NB4 (cell line): ENCODE data around the gene DHFR2.

Experiments used
- POLR2A ChIP-seq: IDR thresholded peaks from 2 replicates; pipeline ENCODE4 v1.6.1; 2011; ENCODE audit warnings: mild to moderate bottlenecking; ENCODE audit not compliant: insufficient read length; ENCODE audit errors: extremely low read depth
- TF ChIP-seq, protein P1 (sequence below): IDR thresholded peaks from one replicate; pipeline ENCODE4 v1.5.1; 2012; ENCODE audit warnings: low read depth, low read length
- TF ChIP-seq, protein P2 (sequence below): IDR thresholded peaks from 2 replicates; pipeline ENCODE4 v1.6.1; 2011; ENCODE audit warnings: low read depth, low read length

DNA sequence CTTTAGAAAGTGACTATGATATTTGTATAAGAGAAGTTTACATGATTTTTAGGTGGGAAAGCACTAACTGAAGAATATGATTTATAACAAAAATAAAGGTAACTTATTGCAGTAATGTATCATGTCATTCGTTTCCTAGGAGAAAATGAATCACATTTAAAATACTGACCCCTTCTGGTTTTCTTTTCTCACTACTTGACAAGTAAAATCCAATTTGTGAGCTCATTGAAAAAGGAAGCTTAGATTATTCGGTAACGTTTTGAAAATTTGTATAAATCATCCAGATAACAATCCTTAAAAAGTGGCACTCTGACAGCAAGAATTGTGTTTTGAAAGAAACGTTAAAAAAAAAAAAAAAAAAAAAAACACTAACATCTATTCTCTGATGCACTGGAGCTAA is 39.1 kb upstream of the DHFR2 start:
- TF ChIP-seq, protein P1, sequence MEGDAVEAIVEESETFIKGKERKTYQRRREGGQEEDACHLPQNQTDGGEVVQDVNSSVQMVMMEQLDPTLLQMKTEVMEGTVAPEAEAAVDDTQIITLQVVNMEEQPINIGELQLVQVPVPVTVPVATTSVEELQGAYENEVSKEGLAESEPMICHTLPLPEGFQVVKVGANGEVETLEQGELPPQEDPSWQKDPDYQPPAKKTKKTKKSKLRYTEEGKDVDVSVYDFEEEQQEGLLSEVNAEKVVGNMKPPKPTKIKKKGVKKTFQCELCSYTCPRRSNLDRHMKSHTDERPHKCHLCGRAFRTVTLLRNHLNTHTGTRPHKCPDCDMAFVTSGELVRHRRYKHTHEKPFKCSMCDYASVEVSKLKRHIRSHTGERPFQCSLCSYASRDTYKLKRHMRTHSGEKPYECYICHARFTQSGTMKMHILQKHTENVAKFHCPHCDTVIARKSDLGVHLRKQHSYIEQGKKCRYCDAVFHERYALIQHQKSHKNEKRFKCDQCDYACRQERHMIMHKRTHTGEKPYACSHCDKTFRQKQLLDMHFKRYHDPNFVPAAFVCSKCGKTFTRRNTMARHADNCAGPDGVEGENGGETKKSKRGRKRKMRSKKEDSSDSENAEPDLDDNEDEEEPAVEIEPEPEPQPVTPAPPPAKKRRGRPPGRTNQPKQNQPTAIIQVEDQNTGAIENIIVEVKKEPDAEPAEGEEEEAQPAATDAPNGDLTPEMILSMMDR: no peak
- TF ChIP-seq, protein P2, sequence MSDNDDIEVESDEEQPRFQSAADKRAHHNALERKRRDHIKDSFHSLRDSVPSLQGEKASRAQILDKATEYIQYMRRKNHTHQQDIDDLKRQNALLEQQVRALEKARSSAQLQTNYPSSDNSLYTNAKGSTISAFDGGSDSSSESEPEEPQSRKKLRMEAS: no peak
- TF ChIP-seq POLR2A: no peak
